Left lung (tissue), 10 donors: ENCODE results near the gene SNED1. TPM values are rescaled to one million over a fixed set of nuclear protein-coding genes. Genes with fewer than 3 reads are reported as not detected.

ENCODE experiments used
- ATAC-seq: fragments of 200-7000 bp; cut with Tn5 transposase; one replicate; pipeline ENCODE4 v1.9.1; 2020; ENCODE audit warnings: moderate library complexity
- DNase-seq, 4 donors: peaks; one replicate each; pipeline ENCODE4 v3.0.0-alpha.2; 2013 to 2020
- H3K27ac ChIP-seq, 2 donors: fragments of 200-600 bp; sonication (generic) in 1 of 2; one replicate each; pipeline versions ENCODE4 v1.5.0 to v1.8.0; 2020 to 2021
- H3K27me3 ChIP-seq, 2 donors: fragments of 200-600 bp; sonication (generic) in 1 of 2; one replicate each; pipeline versions ENCODE4 v1.5.0 to v1.8.0; 2020 to 2021
- H3K36me3 ChIP-seq, 2 donors: fragments of 200-600 bp; sonication (generic) in 1 of 2; one replicate each; pipeline versions ENCODE4 v1.5.0 to v1.8.0; 2020 to 2021
- H3K4me1 ChIP-seq, 2 donors: fragments of 200-600 bp; one replicate each; pipeline ENCODE4 v1.8.0; 2021
- H3K4me3 ChIP-seq, 2 donors: fragments of 200-600 bp; sonication (generic) in 1 of 2; one replicate each; pipeline versions ENCODE4 v1.5.0 to v1.8.0; 2020 to 2021; ENCODE audit warnings: mild to moderate bottlenecking in 1 of 2
- H3K9me3 ChIP-seq, 2 donors: fragments of 200-600 bp; sonication (generic) in 1 of 2; one replicate each; pipeline versions ENCODE4 v1.5.0 to v1.8.0; 2020 to 2021
- intact Hi-C, 2 donors: fragments of 100-400 bp; cut with DNase I; formaldehyde crosslinking; loops; one replicate each; pipeline versions ENCODE4 v1.11.2 to v1.14.2; 2022
- polyA plus RNA-seq, 6 donors: library from polyadenylated mRNA; unstranded; fragments of 120-200 nt; gene quantifications; one replicate each; pipeline ENCODE4 v1.2.1, GENCODE V29; 2013; ENCODE audit not compliant: insufficient read length in 6 of 6
- total RNA-seq, 2 donors: library from RNA; stranded (reverse); fragmentation: NEBNext Ultra II Directional; extraction: Animal tissue kit (Norgen Biotek cat#: 25700); gene quantifications; one replicate each; pipeline ENCODE4 v1.2.1, GENCODE V29; 2021
- TF ChIP-seq, protein P1 (sequence below), 2 donors: fragments of 200-600 bp; sonication (generic) in 1 of 2; IDR thresholded peaks; one replicate each; pipeline versions ENCODE4 v1.5.0 to v1.8.0; 2021; ENCODE audit warnings: antibody characterized with exemption in 2 of 2
- donor health status: DM: no; HTN: yes; CAD: no.
- donor health status: DM: no; HTN: no; CAD: no.

The SNED1 gene
- total and polyA plus RNA-seq, 8 donors = 36.4 to 81.0 (median 54.7) TPM

DNA sequence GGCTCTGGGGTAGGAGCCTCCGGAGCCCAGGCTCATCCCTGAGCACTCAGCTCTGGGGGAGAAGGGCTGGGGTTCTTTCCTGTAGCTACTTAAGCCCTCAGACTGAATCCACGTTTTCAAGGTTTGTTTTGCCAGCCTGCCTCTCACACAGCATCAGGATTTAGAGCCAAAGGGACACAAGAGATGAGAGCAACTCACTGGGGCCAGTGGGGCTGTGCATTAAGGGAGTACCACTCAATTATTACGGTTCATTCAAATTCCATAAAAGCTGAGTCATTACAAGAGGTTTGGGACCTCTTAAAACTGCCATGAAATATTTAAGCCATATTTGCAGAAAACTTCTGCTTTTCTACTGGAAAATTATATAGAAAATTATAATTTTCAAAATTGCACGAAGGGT lies 17.1 kb upstream of the SNED1 start:
- Histone ChIP-seq H3K36me3 (no peaks in the 10 kb centered on the region), H3K4me1 (peaks cover 0 to 5% of the 10 kb centered on the region in 2 donors), H3K27ac (no peak overlapping the region), H3K9me3 (no peaks in the 10 kb centered on the region), H3K27me3 (peaks cover 0 to 16% of the 10 kb centered on the region in 2 donors), H3K4me3 (no peak overlapping the region)
- no peak for ATAC-seq
- TF ChIP-seq, protein P1, sequence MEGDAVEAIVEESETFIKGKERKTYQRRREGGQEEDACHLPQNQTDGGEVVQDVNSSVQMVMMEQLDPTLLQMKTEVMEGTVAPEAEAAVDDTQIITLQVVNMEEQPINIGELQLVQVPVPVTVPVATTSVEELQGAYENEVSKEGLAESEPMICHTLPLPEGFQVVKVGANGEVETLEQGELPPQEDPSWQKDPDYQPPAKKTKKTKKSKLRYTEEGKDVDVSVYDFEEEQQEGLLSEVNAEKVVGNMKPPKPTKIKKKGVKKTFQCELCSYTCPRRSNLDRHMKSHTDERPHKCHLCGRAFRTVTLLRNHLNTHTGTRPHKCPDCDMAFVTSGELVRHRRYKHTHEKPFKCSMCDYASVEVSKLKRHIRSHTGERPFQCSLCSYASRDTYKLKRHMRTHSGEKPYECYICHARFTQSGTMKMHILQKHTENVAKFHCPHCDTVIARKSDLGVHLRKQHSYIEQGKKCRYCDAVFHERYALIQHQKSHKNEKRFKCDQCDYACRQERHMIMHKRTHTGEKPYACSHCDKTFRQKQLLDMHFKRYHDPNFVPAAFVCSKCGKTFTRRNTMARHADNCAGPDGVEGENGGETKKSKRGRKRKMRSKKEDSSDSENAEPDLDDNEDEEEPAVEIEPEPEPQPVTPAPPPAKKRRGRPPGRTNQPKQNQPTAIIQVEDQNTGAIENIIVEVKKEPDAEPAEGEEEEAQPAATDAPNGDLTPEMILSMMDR (IDR thresholded peaks at IDR 0.05) = no peak
- intact Hi-C loops = no loop called here
- peak in 1 of 4 donors; percentile 7 for DNase-seq

DNA sequence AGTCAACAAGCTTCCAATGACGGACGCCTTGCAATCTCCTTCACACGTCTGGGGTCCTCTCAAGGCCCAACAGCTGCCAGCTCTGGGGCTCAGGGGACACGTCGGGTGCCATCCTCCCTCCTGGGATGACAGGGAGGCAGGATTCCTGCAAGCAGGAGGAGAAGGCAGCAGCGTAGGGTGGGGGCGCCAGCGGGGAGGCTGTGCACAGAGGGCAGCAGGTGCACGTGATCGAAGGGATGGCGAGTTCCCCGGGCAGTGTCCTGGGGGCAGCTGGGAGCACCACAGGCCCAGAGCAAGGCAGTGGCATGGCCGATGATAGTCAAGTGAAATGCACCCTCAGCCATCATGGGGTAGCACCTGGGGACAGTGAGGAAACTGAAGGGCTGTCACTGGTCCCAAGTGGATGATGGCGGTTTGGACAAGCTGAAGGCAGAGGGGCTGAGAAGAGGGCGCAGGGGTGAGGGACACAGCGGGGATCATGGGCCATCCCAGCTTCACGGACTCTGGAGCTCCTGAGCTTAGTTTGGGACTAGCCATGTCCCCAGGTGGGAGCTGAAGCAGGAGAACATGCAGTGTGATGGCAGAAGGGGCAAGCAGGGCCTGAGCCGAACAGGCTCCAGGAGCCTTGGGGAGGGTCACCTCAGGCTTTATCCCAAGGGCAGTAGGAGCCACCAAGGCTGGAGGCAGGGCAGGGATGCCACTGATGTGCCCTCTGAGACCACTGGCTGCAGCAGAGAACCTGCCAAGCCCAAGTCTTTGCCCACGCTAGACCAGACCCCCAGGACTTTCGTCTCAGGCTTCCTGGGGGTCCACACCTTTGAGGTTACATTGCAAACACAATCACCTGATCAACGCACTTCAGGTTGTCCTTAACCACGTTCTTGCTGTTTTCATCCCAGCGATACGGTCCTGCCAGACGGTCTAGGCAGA lies 16.3 kb upstream of the SNED1 start:
- TF ChIP-seq, protein P1 (IDR thresholded peaks at IDR 0.05) = no peak
- Histone ChIP-seq H3K4me3 (no peak overlapping the region), H3K27me3 (peaks cover 0 to 16% of the 10 kb centered on the region in 2 donors), H3K9me3 (no peaks in the 10 kb centered on the region), H3K27ac (no peak overlapping the region), H3K36me3 (no peaks in the 10 kb centered on the region), H3K4me1 (peaks cover 5 to 13% of the 10 kb centered on the region in 2 donors)
- intact Hi-C loops = no loop called here
- ATAC-seq (no peak), DNase-seq (peak in 2 of 4 donors; percentile 26 to 74)

DNA sequence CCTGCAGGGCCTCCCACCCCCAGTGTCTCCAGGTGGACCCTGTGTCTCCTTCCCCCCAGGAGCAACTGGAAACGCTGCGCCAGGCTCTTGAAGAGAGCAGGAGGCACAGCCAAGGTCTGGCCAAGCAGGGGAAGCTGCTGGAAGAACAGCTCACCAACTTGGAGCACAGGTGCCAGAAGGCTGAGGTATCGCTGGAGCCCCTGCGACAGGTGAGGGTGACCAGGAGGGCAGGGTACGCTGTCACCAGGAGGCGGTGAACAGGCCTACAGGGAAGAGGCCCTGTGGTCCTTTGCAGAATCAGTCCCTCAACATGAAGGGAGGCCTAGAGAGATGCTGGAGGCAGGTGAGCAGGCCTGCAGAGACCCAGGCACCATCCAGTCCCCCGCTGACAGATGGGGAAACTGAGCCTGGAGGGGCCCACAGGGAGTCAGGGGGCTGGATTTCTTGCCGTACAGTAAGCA lies 15.6 kb upstream of the SNED1 start:
- peak in 2 of 4 donors; percentile 23 to 61 for DNase-seq
- intact Hi-C loops = no loop called here
- ATAC-seq = no peak
- Histone ChIP-seq H3K27ac (no peak overlapping the region), H3K4me3 (no peak overlapping the region), H3K27me3 (peaks cover 0 to 16% of the 10 kb centered on the region in 2 donors), H3K4me1 (peaks cover 12 to 13% of the 10 kb centered on the region in 2 donors), H3K36me3 (no peaks in the 10 kb centered on the region), H3K9me3 (no peaks in the 10 kb centered on the region)
- TF ChIP-seq, protein P1 (IDR thresholded peaks at IDR 0.05) = no peak

DNA sequence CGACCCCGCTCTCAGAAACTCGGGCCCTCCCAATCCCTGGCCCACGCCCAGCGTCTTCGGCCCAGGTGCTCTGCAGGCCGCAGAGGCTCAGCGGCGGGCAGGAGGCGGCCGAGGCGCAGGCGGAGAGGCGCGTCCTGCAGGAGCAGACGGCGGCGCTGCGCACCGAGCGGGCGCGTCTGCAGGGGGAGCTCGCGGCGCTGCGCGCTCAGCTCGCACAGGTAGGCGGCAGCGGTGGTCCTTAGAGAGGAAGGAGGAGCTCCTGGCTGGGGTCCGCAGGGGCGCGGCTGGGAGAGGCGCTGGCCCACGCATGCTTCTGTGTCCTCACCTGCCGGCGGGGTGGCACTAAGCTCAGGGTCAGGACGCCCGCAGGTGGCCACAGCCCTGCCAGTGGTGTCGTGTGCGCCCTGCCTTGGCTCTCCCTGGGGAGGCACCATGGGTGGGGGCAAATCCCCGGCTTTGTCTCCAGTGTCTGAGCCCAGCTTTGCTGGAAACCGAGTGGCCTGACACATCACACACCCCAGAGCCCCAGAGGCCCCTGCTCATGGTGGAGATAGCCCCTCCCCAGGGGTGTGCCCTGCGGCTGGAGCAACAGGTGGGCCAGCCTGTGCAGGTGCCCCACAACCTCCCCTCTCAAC lies 14.9 kb upstream of the SNED1 start:
- DNase-seq (peak in 3 of 4 donors; percentile 33 to 85 (median 65)), ATAC-seq (peak; percentile 91)
- Histone ChIP-seq H3K4me3 (no peak overlapping the region), H3K27ac (no peak overlapping the region), H3K36me3 (no peaks in the 10 kb centered on the region), H3K4me1 (peaks cover 12 to 13% of the 10 kb centered on the region in 2 donors), H3K9me3 (no peaks in the 10 kb centered on the region), H3K27me3 (peaks cover 0 to 16% of the 10 kb centered on the region in 2 donors)
- intact Hi-C loops = no loop called here
- TF ChIP-seq, protein P1 (IDR thresholded peaks at IDR 0.05) = peak in 1 of 2 donors; percentile 40
